ENCODE measurements around the gene ZSCAN22.
"Not testable (repeated sequence)": the region's sequence is repeated elsewhere in the genome, so short reads cannot be mapped to it uniquely, and the experiment has no call there.

ZSCAN22 gene

DNA sequence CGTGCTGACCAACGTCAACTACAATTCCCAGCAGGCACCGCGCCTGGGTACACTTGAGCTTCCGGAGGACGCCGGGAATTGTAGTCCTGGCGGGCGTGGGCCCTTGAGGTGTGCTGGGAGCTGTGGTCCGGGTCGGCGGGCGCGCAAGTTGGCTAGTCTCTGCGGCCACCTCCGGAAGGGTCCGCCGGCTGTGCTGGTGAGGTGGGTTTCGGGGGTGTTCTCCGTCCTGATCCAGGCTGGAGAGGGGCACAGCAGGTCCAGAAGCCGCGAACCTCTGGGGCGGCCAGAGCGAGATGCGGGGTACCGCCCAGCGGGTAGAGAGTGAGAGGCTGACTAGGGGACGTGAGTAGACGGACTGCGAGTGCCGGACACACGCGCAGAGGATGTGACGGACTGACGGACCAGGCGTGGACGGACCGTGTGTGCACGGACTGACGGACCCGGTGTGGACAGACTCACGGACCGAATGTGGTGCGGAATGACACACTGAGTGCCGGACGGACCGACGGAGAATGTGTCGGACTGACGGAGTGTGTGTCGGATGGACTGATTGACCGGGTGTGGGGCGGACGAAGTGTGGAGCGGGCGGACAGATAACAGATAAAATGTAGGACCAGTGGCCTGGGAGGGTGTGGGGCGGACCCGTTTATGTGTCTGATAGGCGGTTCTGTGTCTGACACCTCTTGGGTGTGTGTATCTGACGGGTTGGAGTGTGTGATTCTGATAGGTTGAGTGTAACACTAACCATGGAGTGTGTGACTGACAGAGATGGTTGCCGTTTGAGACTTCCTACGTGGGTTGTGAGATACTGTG lies at the start of gene ZSCAN22:
Gene ZSCAN22 (plus strand): TSS at position 81 of the 813 bp plus-strand sequence. CDS start 7,809 bp downstream, outside the sequence.
- peak; percentile 85 to 86 for DNase-seq

DNA sequence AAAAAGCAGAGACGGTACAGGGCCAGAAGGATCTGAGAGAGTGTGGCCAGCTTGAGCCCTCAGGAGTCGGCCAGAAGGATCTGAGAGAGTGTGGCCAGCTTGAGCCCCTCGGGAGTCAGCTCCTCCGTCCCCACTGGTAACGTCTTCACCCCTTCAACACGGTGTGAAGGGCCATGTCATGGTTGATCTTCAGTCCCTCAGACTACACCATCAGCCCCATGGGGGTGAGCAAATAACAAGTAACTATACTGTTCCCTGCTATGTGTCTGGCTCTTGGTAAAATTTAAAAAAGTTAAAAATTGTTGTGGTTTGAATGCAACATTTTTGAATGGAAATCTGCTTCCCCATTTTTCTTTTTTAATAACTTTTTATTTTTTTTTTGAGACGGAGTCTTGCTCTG lies 49.6 kb upstream of the ZSCAN22 start:
- DNase-seq: no peak

DNA sequence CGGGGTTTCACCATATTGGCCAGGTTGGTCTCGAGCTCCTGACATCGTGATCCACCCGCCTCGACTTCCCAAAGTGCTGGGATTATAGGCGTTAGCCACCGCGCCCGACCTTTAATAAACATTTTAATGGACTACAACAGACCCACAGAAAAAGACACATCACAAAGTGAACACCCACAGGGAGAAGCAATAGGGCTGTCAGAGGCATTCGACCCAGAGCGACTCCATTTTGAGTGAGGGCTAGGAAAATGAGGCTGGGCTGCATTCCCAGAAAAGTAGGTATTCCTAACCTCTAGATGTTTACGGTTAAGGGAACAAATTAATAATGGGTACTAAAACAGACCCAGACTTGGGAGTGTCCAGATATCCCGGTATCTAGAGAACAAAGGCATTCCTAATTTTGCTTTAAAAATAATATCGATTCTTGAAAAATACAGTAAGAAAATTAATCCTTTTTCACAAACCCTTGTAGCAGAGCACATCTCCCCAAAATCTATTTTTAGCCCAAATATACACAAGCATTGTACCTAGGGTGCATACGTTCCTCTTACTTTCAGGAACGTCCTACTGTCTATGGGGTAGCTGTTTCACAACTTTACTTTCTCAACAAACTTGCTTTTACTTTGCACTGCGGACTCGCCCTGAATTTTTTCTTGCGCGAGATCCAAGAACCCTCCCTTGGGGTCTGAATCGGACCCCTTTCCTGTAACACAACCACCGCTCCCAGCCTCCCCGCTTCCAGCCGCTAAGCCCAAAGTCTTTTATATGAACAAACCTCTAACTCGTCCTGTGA lies 48.9 kb upstream of the ZSCAN22 start:
- DNase-seq: no peak

DNA sequence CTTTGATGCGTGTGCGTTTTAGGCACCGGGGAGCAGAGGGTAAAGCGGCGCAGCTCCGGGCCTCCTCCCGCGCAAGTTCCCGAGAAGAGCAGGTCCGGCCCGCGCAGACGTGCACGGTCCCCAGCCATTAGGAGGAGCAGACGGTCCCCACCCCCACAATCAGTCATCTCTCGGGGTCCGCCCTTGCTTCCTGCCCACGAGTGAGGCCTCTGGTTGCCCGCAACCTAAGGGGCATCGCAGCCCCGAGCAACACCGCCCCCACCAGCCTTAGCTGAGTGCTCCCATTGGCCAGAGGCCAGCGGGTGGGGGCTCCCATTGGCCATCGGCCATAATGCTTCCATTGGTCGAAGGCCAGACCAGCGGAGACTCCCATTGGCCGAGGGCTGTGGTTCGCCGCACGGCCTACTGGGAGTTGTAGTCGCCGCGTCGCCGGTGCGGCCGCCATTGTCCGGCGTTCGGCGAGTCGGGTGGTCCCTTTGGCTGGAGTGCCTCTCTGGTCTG lies 48.2 kb upstream of the ZSCAN22 start, which contains the start of gene ZNF8:
Gene ZNF8 (plus strand): TSS at position 415 of the 501 bp plus-strand sequence. CDS start 127 bp downstream, outside the sequence.
- DNase-seq: peak; percentile 97

DNA sequence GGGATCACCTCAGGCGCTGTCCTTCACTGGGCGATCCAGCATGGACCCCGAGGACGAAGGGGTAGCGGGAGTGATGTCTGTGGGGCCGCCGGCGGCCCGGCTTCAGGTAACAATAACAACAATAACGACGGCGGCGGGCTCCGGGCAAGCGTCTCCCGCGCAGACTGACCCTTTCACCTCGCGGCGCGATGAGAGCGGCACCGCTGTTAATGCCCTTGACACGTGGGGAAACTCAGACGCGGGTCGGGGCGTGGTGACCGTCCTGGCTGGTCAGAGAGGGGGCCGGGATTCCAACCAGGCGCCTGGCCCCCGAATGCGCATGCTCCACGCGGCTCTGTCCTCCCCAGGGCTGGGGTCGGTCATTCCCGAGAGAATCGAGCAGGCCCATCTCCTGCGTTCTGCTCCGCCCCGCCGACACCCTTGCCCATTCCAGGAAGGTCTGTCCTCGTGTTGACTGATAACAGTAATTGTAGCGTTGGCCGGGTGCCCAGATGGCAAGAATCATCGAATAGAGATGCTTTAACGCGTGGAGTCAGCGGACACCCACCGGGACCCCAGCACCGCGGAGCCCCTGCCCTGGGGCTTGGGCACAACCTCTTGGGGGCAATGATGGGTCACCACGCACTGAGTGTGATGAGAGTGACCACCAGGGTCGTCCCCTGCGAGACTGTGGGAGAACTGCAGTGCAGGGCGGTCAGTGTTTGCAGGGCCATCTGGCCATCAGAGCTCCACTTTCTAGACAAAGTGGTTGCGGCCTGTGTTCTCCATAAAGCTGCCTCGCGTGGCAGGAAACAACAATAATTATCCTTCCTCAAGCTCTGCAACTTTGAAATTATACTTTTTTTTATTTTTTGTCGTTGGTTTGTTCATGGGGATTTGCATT lies 47.5 kb upstream of the ZSCAN22 start:
- DNase-seq: peak; percentile 29 to 42

DNA sequence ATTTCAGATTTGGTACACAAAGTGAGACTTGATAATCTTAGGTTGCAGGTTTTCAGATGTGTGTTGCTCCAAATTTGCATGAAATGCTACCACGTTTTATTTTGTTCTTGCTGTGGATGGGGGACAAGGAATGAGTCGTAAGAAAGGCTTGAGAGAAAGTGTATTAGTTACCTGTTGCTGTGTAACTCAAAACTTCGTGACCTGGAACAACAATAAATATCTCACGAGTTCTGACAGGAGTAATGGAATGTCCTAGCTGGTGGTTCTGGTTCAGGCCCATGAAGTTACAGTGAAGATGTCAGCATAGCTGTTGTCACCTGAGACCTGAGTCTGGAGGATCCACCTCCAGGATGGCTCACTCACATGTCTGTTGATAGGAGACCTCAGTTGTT lies 46.9 kb upstream of the ZSCAN22 start:
- DNase-seq: no peak

DNA sequence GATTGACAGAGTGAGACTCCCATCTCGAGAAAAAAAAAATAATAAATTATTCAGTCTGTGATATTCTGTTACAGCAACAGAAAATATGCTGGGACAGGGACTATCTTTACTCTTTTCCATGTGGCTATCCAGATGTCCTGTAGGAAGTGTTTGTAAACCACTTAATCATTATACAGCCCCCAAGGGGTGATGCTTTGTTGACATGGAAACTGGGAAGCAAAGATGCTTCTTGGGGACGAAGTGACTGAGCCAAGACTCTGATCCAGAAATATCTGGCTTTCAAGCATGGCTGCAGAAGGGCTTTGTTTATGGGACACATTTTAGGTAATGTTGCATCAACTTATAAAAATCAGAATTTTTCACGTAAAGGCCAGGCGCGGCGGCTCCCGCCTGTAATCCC lies 42.6 kb upstream of the ZSCAN22 start:
- DNase-seq: no peak

DNA sequence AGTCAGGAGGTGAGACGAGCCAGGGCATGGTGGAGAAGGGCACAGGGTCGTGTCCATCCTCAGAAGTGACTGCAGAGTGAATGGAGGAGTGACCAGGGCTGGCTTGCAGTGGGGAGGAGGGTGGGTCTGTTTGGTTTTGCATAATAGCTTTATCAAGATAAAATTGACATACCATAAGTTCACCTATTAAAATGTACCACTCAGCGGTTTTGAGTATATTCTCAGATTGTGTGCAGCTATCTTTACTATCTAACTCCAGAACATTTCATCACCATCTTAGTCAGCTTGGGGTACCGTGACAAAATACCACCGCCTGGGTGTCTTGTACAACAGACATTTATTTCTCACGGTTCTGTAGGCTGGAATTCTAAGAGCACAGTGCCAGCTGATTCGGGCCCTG lies 34.9 kb upstream of the ZSCAN22 start:
- no peak for DNase-seq

DNA sequence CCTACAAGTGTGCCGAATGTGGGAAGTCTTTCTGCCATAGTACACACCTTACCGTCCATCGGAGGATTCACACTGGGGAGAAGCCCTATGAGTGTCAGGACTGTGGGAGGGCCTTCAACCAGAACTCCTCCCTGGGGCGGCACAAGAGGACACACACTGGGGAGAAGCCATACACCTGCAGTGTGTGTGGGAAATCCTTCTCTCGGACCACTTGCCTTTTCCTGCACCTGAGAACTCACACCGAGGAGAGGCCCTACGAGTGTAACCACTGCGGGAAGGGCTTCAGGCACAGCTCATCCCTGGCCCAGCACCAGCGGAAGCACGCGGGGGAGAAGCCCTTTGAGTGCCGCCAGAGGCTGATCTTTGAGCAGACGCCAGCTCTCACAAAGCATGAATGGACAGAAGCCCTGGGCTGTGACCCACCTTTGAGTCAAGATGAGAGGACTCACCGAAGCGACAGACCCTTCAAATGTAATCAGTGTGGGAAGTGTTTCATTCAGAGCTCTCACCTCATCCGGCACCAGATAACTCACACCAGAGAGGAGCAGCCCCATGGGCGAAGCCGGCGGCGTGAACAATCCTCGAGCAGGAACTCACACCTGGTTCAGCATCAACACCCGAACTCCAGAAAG lies 31.9 kb upstream of the ZSCAN22 start:
- no peak for DNase-seq

DNA sequence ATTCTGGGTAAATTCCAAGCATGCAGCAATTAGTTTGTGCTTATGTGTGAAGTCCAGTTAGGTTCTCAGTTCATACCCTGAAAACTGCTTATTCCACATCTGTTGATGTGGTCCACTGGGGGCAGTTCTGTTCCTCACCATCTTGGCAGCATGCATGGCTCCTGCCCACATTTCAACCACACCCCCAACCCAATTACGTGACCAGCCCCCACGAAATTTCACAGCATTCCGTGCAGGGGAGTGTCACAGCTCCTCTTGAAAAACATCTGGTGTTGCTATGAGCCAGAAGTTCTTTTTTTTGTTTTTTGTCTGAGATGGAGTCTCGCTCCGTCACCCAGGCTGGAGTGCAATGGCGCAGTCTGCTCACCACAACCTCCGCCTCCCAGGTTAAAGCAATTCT lies 30.7 kb upstream of the ZSCAN22 start:
- no peak for DNase-seq

DNA sequence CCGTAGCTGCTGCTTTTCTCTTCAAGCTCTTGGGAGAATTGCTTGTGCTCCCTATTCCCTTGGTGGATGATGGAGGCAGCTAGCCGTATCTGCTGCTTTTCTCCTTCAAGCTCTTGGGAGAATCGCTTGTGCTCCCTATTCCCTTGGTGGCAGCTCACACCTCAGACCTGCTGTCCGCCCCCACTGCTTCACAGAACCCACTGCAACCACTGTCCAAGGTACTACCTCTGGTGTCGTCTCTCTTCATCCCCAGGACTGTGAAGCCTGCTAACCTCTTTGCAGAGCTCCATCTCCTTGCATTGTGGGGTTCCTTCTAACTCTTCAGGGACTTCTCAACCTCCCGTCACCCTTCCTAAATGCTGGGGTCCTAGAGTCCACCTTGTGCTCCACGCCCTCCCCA lies 26.2 kb upstream of the ZSCAN22 start:
- no peak for DNase-seq

DNA sequence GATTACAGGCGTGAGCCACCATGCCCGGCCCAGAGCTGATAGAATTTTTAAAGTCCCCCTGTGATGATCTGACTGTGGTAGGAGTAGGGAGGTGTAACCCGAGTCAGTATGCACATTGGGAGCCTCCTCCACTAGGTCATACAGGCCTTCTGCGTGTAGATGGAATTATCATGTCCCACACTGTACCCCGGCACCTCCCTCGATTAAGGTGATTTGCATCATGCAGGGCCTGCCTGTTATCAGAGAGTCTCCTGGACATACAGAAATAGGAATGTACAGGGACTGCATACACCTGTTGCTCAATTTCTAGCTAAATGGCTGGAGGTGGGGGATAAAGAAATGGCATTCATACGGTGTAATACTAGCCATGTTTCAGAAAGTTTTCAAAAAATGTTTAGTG lies 22.5 kb upstream of the ZSCAN22 start:
- DNase-seq: no peak

DNA sequence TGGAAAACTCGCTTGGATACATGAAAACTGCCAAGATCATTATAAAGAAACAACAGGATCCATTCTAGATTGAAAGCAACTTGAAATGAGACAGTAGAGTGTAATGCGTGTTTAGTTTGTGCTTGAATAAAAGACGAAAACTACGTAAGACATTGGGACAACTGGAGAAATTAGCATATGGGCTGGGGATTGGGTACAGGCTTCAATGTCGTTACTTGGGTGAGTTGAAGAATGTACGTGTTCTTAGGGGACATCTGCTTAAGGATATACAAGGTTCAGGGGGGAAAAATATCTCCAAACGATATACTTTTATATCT lies 22.1 kb upstream of the ZSCAN22 start:
- DNase-seq: no peak

DNA sequence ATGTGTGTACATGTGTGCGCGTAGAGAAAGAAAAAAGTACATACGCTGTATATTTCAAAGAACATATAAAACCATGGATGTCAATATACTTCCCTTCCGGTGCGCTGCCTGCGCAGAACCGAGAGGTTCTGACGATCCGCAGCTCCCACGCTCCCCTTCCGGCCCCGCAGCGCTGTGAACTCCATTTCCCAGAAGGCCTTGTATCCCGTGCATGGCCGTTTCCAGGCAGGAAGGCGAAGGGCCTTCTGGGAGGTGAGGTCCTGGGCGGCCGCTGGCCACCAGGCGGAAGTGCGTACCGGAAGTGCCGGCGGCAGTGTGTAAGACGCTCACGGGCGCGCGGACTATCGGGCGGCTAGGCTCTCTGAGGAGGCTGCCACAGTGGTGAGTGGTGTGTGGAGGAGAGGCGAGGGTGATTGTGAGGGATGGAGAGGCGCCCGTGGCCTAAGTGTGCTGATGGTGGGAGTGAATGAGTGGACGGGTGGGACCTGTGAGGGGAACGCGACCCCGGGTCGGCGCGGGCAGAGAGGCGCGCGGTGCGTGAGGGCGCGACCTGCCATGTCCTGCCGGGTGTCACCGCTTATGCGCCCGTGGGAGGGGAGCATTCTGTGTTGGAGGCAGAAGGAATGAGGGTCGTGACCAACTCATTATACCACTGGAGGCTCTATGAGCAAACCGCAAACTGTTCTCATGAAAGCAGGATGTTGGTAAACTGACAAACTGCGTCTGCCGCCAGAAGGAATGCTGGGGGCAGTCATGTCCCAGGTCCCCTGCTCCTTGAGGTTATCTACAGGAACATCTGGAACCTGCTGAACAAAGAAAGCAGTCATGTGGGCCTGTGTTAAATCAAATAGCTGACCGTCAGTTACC lies 21.5 kb upstream of the ZSCAN22 start, which contains the start of gene ERVK3-1:
Gene ERVK3-1 (plus strand): TSS at position 313 of the 867 bp plus-strand sequence. CDS start 6,792 bp downstream, outside the sequence.
- peak; percentile 88 to 94 for DNase-seq

DNA sequence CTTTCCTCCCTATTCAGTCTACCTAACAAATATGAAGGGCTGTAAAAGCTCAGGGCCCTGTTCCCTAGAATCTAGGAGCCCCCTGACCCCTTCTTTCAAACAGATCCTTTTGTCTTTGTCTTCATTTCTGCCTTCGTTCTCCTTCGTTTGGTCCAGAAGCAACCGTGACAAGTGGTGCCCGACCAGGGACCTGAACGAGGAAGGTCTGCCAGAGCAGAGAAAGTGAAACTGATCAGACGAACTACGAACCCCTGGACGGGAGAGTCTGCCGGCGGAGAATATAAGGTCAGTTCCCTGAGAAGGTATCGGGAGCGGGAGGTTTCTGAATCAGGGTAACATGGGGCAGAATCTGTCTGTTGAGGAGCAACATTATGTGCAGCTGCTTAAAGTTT lies 20.9 kb upstream of the ZSCAN22 start:
- DNase-seq: no peak

DNA sequence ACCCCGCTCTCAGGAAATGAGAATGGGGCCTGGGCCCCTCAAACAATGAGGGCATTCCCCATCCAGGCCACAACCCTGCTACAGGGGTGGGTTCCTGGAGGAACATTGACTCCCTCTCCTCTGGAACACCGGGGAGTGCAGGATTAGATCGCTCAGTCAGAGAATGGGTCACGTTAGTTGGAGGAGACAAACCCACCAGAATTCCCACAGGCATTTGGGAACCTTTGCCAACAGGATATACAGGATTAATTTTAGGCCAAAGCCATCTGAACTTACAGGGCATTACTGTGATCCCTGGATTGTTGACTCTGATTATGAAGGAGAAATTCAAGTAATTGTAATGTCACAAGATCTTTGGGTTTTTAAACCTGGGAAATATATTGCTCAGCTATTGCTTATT lies 19.1 kb upstream of the ZSCAN22 start:
- DNase-seq: no peak

DNA sequence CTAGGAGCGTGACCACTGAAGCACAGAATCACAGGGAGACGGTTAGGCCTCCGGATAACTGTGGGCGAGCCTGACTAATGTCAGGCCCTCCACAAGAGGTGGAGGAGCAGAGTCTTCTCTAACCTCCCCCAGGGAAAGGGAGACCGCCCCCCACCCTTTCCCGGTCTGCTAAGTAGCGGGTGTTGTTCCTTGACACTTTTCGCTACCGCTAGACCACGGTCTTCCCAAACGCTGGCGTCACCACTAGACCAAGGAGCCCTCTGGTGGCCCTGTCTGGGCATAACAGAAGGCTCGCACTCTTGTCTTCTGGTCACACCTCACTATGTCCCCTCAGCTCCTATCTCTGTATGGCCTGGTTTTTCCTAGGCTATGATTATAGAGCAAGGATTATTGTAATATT lies 16.1 kb upstream of the ZSCAN22 start:
- DNase-seq: not testable (repeated sequence)

DNA sequence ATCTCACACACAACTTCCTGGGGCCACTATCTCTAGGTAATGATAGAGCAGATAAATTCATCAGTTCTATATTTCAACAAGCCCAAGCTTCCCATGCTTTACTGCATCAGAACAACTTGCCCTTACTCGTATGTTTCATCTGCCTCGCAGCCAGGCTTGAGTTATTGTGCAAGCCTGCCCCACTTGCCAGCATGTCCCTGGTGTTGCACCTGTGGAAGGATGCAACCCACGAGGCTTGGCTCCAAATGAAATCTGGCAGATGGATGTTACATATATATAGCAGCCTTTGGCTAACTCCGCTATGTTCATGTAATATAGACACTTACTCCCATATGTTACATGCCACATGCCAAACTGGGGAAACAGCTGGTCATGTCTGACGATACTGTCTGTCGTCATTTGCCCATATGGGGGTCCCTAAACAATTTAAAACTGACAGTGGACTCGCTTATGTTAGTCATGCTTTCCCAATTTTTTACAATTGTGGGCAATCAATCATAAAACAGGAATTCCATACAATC lies 15.4 kb upstream of the ZSCAN22 start:
- DNase-seq: no peak

DNA sequence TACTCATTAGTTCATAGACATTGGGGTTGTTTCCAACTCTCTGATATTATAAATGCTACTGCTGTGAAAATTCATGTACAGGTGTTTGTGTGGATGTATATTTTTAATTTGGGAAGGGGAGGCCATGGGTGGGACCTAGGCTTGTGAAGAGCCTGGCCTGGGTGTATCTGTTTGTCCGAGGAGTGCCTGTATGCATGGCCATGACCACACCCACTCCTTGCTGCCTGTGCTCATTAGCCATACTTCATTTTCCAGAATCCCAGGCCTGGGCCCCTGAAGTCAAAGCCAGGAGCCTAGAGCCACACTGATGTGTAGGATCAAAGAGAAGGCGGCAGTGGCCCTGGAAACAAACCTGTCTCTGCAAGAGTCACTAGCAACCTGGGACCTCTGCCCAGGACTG lies 11.2 kb upstream of the ZSCAN22 start:
- no peak for DNase-seq

DNA sequence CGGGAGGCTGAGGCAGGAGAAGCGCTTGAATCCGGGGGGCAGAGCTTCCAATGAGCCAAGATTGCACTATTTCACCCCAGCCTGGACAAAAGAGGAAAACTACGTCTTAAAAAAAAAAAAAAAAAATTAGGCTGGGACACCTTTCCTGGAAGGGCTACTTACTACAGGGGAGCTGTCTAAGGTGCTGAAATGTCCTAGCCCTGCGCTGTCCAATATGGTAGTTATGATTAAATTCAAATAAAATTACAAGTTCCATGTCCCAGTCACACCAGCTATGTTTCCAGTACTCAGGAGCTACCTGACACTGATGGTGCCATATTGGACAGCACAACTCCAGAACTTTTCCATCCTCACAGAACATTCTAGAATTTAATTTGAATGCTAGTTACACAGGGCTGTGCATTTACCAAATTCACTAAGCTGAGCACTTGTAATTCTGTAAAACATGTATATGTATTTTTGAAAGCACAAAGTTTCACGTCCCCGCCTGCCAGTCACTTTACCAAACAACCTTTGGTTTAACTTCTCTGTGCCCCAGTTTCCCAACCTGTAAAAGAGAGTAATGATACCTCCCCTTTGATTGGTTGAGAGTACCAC lies 9.2 kb upstream of the ZSCAN22 start:
- DNase-seq: no peak

DNA sequence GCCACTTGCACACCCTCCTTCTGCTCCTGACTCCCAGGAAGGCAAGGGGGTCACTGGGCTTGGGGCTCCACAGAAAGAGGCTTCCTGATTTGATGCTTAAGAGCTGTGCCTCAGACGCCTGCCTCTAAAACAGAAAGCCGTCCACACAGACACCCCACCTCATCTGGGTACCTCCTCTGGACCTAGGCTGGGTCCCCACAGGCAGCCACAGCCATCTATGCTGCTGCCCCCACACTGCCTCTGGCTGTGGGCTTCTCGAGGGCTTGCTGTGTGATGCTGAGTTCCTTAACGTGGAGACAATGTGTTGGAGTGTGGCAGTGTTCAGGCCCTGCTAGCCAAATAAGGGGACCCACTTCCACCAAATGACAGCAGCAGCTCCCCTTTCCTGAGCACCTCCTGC lies 8.5 kb upstream of the ZSCAN22 start:
- DNase-seq: no peak
